Breast epithelium (tissue), 3 donors: ENCODE data around the gene AGPAT2.

Experiments
- CTCF ChIP-seq, 3 donors: fragments of 450-650 bp; IDR thresholded peaks; one replicate each; pipeline ENCODE4 v1.5.1; 2016 to 2017; ENCODE audit warnings: antibody characterized with exemption in 3 of 3, mild to moderate bottlenecking in 3 of 3, moderate library complexity in 3 of 3
- POLR2A ChIP-seq: fragments of 450-650 bp; IDR thresholded peaks from one replicate; pipeline ENCODE4 v1.6.1; 2016; ENCODE audit warnings: antibody characterized with exemption, mild to moderate bottlenecking, moderate library complexity
- POLR2AphosphoS5 ChIP-seq, 3 donors: sonication (generic); formaldehyde crosslinking; IDR thresholded peaks; one replicate each; pipeline ENCODE4 v1.6.1; 2017; ENCODE audit warnings: antibody characterized with exemption in 3 of 3

- no peak for TF ChIP-seq CTCF (IDR thresholded peaks at IDR 0.05)
- TF ChIP-seq POLR2AphosphoS5 (IDR thresholded peaks at IDR 0.05), result no peak
- no peak for TF ChIP-seq POLR2A
Measured at GRCh38 chr9:136719195-136719880, 32.1 kb upstream of the AGPAT2 start.
